ENCODE data around the gene GALNT18. TPM values are rescaled to one million over a fixed set of nuclear protein-coding genes. Genes with fewer than 3 reads are reported as not detected.

Gene GALNT18
- total and polyA plus RNA-seq, 2 donors (not counting 3 experiments of a cell fraction or from before 2014, with no cell fraction given): 0.17 to 0.18 TPM

DNA sequence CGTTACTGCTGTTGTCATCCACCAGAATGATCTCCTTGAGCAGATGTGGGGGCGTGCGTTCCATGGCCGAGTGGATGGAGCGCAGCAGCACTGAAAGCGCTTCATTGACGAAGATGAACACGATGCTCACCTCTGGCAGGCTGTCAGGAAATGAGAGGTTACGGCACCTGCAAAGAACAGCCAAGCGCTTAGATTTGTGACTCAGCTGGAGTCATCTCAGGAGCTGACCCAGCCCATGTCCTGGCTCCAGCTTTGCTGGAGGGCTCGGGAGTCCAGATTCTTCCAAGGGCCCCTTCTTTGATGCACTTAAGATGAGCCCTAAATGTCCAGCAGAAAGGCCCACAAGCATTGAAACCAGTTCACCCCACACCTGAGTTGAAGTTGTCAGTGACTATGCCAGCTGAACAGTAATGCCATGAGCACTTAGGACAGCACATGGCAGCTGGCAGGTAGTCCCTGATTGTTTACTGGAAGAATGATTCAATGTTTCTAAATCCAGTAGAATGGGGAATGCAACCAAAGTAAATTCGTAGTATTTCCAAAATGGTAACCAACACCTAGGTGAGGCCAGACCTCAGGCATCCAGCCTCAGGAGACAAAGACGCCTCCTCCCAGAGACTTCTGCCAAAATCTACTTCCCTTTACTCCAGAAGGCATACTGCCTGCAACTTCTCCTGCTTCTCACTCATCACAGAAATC, 189.0 kb downstream of the GALNT18 start:
- FAIRE-seq (no peak), DNase-seq (ENCODE audit: low read depth, low spot score) (no peak)
- no peaks in the 10 kb centered on the region for H3K79me2 ChIP-seq (ENCODE audit: control insufficient read depth, insufficient read depth, low read length)
- BruUV-seq (replicated peaks): no TSS peak
- no peaks in the 10 kb centered on the region for H3K9me3 ChIP-seq (replicated peaks; ENCODE audit: control insufficient read depth, insufficient read depth, low read length)
- no peak overlapping the region for H3K4me2 ChIP-seq (ENCODE audit: insufficient read depth, low read length)
- dilution Hi-C loops (cut with MboI; ENCODE audit: extremely low pct_ligation_motif_present, low sequenced_read_pairs): no loop called here
- intact Hi-C loops (cut with micrococcal nuclease): no loop called here
- no peaks in the 10 kb centered on the region for H3K36me3 ChIP-seq (ENCODE audit: control insufficient read depth in 2 of 2, extremely low read depth in 1 of 2, insufficient read depth in 2 of 2, low read length in 2 of 2)
- ChIA-PET POLR2A (no interaction called here), CTCF (no interaction called here)
- no peak overlapping the region for H2AFZ ChIP-seq (ENCODE audit: low read depth, low read length)
- no peak overlapping the region for H3K27ac ChIP-seq (ENCODE audit: insufficient read depth, low read depth, low read length)
- H3K27me3 ChIP-seq (ENCODE audit: control insufficient read depth in 2 of 2, insufficient read depth in 2 of 2, low read length in 2 of 2): no peaks in the 10 kb centered on the region
- H3K9me1 ChIP-seq (replicated peaks; ENCODE audit: control insufficient read depth, extremely low read depth, insufficient read depth, low read length): no peaks in the 10 kb centered on the region
- H3K4me3 ChIP-seq (replicated peaks in 1 of 3; ENCODE audit: insufficient read depth in 1 of 3, low read depth in 1 of 3, low read length in 3 of 3): no peak overlapping the region
- TF ChIP-seq EZH2 (IDR thresholded peaks at IDR 0.05; ENCODE audit: borderline replicate concordance, low read depth, low read length, severe bottlenecking): no peak
- TF ChIP-seq, protein P1, sequence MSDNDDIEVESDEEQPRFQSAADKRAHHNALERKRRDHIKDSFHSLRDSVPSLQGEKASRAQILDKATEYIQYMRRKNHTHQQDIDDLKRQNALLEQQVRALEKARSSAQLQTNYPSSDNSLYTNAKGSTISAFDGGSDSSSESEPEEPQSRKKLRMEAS (IDR thresholded peaks at IDR 0.05; ENCODE audit: insufficient read depth, insufficient read length): no peak
- no peak for TF ChIP-seq JUN (IDR thresholded peaks at IDR 0.05; ENCODE audit: borderline replicate concordance, insufficient read depth, insufficient read length, low read depth)
- no peak for TF ChIP-seq MYC (IDR thresholded peaks at IDR 0.05; ENCODE audit: low read depth, low read length)
- no peak for TF ChIP-seq POLR2AphosphoS5 (IDR thresholded peaks at IDR 0.05; ENCODE audit: insufficient read depth, low read depth, low read length)
- no peak for TF ChIP-seq POLR2A (IDR thresholded peaks at IDR 0.05; ENCODE audit: low read depth, low read length)
- TF ChIP-seq, protein P2, sequence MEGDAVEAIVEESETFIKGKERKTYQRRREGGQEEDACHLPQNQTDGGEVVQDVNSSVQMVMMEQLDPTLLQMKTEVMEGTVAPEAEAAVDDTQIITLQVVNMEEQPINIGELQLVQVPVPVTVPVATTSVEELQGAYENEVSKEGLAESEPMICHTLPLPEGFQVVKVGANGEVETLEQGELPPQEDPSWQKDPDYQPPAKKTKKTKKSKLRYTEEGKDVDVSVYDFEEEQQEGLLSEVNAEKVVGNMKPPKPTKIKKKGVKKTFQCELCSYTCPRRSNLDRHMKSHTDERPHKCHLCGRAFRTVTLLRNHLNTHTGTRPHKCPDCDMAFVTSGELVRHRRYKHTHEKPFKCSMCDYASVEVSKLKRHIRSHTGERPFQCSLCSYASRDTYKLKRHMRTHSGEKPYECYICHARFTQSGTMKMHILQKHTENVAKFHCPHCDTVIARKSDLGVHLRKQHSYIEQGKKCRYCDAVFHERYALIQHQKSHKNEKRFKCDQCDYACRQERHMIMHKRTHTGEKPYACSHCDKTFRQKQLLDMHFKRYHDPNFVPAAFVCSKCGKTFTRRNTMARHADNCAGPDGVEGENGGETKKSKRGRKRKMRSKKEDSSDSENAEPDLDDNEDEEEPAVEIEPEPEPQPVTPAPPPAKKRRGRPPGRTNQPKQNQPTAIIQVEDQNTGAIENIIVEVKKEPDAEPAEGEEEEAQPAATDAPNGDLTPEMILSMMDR (IDR thresholded peaks at IDR 0.05; ENCODE audit: extremely low read depth in 1 of 2, insufficient read depth in 1 of 2, low read depth in 1 of 2, low read length in 2 of 2): no peak
- no peaks in the 10 kb centered on the region for H3K4me1 ChIP-seq (ENCODE audit: control insufficient read depth, extremely low read depth, insufficient read depth, low read length)
- no peaks in the 10 kb centered on the region for H4K20me1 ChIP-seq (replicated peaks; ENCODE audit: control insufficient read depth, extremely low read depth, insufficient read depth, low read length)
- no peak overlapping the region for H3K9ac ChIP-seq (replicated peaks; ENCODE audit: extremely low read depth, insufficient read depth, low read length)

Measured in endothelial cell of umbilical vein (primary cell).